ENCODE results near the gene NRM. TPM values are rescaled to one million over a fixed set of nuclear protein-coding genes. Genes with fewer than 3 reads are reported as not detected.

NRM gene
- total and polyA plus RNA-seq, 2 of the 13 experiments (the other 11 are each of a cell fraction or from before 2014, with no cell fraction given) = 12.5 to 16.0 TPM

DNA sequence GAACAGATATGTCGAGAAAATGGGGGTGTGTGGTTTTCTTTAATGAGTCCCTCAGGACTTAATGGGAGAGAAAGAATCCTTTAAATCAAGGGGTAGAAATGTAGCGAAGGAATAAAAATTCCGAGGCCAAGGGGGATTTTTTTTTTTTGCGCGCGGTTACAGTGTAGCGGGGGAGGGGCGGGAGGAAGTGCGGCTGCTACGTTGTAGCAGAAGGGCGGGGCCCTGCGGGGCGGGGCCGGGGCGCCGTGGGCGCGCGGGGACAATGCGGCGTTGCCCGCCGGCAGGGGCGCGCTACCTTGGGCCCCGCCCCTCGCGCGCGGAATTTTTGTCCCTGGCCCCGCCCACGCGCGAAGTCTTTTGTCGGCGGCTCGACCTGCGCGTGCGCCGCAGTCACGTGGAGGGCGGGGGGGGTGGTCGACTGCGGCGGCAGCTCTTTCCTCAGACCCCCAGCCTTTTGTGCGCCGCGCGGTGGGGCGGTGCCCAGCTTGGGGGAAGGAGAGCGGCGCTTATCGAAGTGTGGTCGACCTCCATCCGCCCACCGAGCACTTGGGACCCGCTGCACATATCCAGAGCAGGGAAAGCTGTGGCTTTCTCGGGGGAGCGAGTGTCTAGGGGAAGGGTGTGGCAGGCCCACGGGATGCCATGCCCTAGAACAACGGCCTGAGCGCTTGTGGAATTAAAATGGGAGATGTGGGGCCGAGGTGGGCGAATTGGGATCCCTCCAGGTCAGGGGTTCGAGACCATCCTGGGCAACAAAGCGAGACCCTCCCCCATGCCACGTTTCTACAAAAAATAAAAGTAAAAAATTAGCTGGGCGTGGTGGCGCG is 30.6 kb upstream of the NRM start (continued):
- TF ChIP-seq, protein P1, sequence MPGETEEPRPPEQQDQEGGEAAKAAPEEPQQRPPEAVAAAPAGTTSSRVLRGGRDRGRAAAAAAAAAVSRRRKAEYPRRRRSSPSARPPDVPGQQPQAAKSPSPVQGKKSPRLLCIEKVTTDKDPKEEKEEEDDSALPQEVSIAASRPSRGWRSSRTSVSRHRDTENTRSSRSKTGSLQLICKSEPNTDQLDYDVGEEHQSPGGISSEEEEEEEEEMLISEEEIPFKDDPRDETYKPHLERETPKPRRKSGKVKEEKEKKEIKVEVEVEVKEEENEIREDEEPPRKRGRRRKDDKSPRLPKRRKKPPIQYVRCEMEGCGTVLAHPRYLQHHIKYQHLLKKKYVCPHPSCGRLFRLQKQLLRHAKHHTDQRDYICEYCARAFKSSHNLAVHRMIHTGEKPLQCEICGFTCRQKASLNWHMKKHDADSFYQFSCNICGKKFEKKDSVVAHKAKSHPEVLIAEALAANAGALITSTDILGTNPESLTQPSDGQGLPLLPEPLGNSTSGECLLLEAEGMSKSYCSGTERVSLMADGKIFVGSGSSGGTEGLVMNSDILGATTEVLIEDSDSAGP (CRISPR knock-in tag; IDR thresholded peaks at IDR 0.05; ENCODE audit: borderline replicate concordance) = no peak; the same call in 1 of the 2 replicates
- TF ChIP-seq KLF11 (CRISPR knock-in tag; IDR thresholded peaks at IDR 0.05) (no peak; the same call in 1 of the 2 replicates), ZNF776 (CRISPR knock-in tag; IDR thresholded peaks at IDR 0.05) (0 out of 2 replicates have a peak, but pooled peaks have one; percentile 64), HNRNPLL (IDR thresholded peaks at IDR 0.05; ENCODE audit: low read depth, low read length, poor library complexity, severe bottlenecking) (peak; percentile 45), RAD51 (IDR thresholded peaks at IDR 0.05; ENCODE audit: borderline replicate concordance) (peak; percentile 63), ZNF672 (CRISPR knock-in tag; IDR thresholded peaks at IDR 0.05) (no peak), ZNF530 (CRISPR knock-in tag; IDR thresholded peaks at IDR 0.05; ENCODE audit: low read depth) (no peak), ELF3 (CRISPR knock-in tag; IDR thresholded peaks at IDR 0.05) (no peak), ZNF274 (CRISPR knock-in tag; IDR thresholded peaks at IDR 0.05) (no peak; the same call in 1 of the 2 replicates), ZNF121 (CRISPR knock-in tag; IDR thresholded peaks at IDR 0.05) (peak; percentile 48; the same call in 1 of the 2 replicates), KLF16 (CRISPR knock-in tag; IDR thresholded peaks at IDR 0.05) (peak in 1 of 2 experiments; percentile 49; a peak in 1 of 4 replicates), GABPA (IDR thresholded peaks at IDR 0.05; ENCODE audit: low read depth, low read length) (peak; percentile 35; the same call in 1 of the 2 replicates), GABPA (CRISPR knock-in tag; IDR thresholded peaks at IDR 0.05; ENCODE audit: low read depth) (peak; percentile 64; the same call in 1 of the 2 replicates), DNMT1 (CRISPR knock-in tag; IDR thresholded peaks at IDR 0.05) (0 out of 2 replicates have a peak, but pooled peaks have one; percentile 66), ZNF263 (CRISPR knock-in tag; IDR thresholded peaks at IDR 0.05) (no peak), SNAI1 (CRISPR knock-in tag; IDR thresholded peaks at IDR 0.05; ENCODE audit: borderline replicate concordance) (0 out of 2 replicates have a peak, but pooled peaks have one; percentile 48), SNRNP70 (IDR thresholded peaks at IDR 0.05; ENCODE audit: low read depth, low read length) (no peak)
- TF ChIP-seq, protein P2, sequence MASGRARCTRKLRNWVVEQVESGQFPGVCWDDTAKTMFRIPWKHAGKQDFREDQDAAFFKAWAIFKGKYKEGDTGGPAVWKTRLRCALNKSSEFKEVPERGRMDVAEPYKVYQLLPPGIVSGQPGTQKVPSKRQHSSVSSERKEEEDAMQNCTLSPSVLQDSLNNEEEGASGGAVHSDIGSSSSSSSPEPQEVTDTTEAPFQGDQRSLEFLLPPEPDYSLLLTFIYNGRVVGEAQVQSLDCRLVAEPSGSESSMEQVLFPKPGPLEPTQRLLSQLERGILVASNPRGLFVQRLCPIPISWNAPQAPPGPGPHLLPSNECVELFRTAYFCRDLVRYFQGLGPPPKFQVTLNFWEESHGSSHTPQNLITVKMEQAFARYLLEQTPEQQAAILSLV (CRISPR knock-in tag; IDR thresholded peaks at IDR 0.05; ENCODE audit: borderline replicate concordance) = peak; percentile 78
- TF ChIP-seq, protein P3, sequence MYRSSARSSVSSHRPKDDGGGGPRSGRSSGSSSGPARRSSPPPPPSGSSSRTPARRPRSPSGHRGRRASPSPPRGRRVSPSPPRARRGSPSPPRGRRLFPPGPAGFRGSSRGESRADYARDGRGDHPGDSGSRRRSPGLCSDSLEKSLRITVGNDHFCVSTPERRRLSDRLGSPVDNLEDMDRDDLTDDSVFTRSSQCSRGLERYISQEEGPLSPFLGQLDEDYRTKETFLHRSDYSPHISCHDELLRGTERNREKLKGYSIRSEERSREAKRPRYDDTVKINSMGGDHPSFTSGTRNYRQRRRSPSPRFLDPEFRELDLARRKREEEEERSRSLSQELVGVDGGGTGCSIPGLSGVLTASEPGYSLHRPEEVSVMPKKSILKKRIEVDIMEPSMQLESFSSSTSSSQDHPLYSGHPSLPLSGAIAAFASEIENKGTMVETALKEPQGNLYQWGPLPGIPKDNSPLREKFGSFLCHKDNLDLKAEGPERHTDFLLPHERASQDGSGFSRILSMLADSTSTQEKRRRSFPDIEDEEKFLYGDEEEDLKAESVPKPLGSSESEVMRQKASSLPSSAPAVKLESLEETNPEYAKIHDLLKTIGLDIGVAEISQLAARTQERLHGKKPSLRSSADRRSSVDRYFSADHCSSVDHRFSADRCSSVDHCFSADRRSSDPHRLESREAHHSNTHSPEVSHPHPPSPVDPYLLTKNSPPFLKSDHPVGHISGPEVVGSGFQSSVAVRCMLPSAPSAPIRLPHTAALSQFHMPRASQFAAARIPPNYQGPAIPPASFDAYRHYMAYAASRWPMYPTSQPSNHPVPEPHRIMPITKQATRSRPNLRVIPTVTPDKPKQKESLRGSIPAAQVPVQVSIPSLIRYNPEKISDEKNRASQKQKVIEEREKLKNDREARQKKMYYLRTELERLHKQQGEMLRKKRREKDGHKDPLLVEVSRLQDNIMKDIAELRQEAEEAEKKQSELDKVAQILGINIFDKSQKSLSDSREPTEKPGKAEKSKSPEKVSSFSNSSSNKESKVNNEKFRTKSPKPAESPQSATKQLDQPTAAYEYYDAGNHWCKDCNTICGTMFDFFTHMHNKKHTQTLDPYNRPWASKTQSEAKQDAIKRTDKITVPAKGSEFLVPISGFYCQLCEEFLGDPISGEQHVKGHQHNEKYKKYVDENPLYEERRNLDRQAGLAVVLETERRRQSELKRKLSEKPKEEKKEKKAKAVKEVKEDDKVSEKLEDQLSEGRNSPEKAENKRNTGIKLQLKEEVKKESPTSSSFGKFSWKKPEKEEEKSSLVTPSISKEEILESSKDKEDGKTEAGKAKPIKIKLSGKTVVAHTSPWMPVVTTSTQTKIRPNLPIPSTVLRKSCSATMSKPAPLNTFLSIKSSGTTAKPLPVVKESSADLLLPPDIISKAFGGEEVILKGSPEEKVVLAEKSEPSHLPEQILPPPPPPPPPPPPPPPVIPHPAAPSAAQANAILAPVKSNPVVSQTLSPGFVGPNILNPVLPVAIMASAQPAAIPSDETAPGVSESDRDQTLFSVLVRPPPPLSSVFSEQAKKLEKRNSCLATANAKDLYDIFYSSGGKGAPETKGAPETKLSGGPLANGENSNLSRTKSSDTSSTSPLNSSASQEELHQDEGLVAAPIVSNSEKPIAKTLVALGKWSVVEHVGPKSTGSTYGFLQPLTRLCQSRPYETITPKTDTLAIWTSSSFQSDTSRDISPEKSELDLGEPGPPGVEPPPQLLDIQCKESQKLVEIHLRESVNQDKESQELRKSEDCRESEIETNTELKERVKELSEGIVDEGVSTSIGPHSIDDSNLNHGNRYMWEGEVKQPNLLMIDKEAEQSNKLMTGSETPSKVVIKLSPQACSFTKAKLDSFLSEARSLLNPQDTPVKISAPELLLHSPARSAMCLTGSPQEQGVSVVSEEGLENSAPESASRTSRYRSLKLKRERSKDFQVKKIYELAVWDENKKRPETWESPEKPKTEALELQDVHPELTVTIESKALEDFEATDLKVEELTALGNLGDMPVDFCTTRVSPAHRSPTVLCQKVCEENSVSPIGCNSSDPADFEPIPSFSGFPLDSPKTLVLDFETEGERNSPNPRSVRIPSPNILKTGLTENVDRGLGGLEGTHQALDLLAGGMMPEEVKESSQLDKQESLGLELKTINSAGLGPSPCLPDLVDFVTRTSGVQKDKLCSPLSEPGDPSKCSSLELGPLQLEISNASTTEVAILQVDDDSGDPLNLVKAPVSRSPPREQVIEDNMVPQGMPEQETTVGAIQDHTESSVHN (CRISPR knock-in tag; IDR thresholded peaks at IDR 0.05) = no peak

Measured in HepG2 (cell line).